ENCODE measurements around the gene DNAH14. TPM values are rescaled to one million over a fixed set of nuclear protein-coding genes. Genes with fewer than 3 reads are reported as not detected.

DNAH14 gene
- total RNA-seq, 1 donor, result 31.8 TPM

GRCh38 chr1:225119307-225119706, 189.8 kb downstream of the DNAH14 start:
- Histone ChIP-seq H3K27ac (ENCODE audit: low read depth, low read length) (no peak overlapping the region), H4K20me1 (ENCODE audit: insufficient read depth, low read length) (no peaks in the 10 kb centered on the region), H3K4me2 (ENCODE audit: insufficient read depth, low read length) (no peak overlapping the region), H3K9me3 (ENCODE audit: low read depth, low read length) (no peaks in the 10 kb centered on the region), H3K27me3 (ENCODE audit: insufficient read depth, low read length) (no peaks in the 10 kb centered on the region), H3K79me2 (ENCODE audit: insufficient read depth, low read length) (no peaks in the 10 kb centered on the region), H3K4me3 (ENCODE audit: insufficient read depth, low read length) (no peak overlapping the region), H2AFZ (ENCODE audit: low read length) (no peak overlapping the region), H3K36me3 (ENCODE audit: insufficient read depth, low read length) (no peaks in the 10 kb centered on the region), H3K4me1 (ENCODE audit: insufficient read depth, low read length) (no peaks in the 10 kb centered on the region)
- no peak for TF ChIP-seq CTCF (IDR thresholded peaks at IDR 0.05; ENCODE audit: extremely low read depth, low read depth, low read length)
- DNase-seq (ENCODE audit: insufficient read length, low spot score, missing footprints), result no peak

GRCh38 chr1:225121095-225121494, 191.6 kb downstream of the DNAH14 start:
- TF ChIP-seq CTCF (IDR thresholded peaks at IDR 0.05; ENCODE audit: extremely low read depth, low read depth, low read length), result no peak
- H3K27ac ChIP-seq (ENCODE audit: low read depth, low read length), result no peak overlapping the region
- no peaks in the 10 kb centered on the region for H3K9me3 ChIP-seq (ENCODE audit: low read depth, low read length)
- H3K79me2 ChIP-seq (ENCODE audit: insufficient read depth, low read length), result no peaks in the 10 kb centered on the region
- no peak overlapping the region for H3K4me2 ChIP-seq (ENCODE audit: insufficient read depth, low read length)
- H4K20me1 ChIP-seq (ENCODE audit: insufficient read depth, low read length), result no peaks in the 10 kb centered on the region
- no peak overlapping the region for H2AFZ ChIP-seq (ENCODE audit: low read length)
- no peaks in the 10 kb centered on the region for H3K4me1 ChIP-seq (ENCODE audit: insufficient read depth, low read length)
- H3K27me3 ChIP-seq (ENCODE audit: insufficient read depth, low read length), result no peaks in the 10 kb centered on the region
- H3K4me3 ChIP-seq (ENCODE audit: insufficient read depth, low read length), result no peak overlapping the region
- DNase-seq (ENCODE audit: insufficient read length, low spot score, missing footprints), result no peak
- no peaks in the 10 kb centered on the region for H3K36me3 ChIP-seq (ENCODE audit: insufficient read depth, low read length)

DNA sequence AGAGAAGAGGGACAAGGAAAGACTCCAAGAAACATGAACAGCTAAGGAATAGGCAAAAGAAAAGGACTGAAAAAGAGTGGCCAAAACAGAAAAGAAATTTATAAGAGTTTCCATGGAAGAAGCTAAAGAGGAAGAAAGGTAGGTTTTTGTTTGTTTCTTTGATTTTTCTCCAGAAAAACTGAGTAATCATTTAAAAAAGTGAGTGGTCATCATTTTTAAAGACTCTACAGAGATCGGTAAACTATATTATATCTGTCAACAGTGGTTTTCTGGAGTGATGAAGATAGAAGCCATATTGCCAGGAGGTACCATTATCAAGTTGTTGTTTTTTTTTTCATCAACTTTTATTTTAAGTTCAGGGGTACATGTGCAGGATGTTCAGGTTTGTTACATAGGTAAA, 202.4 kb downstream of the DNAH14 start:
- H3K4me1 ChIP-seq (ENCODE audit: insufficient read depth, low read length), result no peaks in the 10 kb centered on the region
- no peaks in the 10 kb centered on the region for H3K79me2 ChIP-seq (ENCODE audit: insufficient read depth, low read length)
- H3K4me2 ChIP-seq (ENCODE audit: insufficient read depth, low read length), result no peak overlapping the region
- no peak overlapping the region for H3K27ac ChIP-seq (ENCODE audit: low read depth, low read length)
- H2AFZ ChIP-seq (ENCODE audit: low read length), result no peak overlapping the region
- no peak overlapping the region for H3K4me3 ChIP-seq (ENCODE audit: insufficient read depth, low read length)
- no peaks in the 10 kb centered on the region for H3K36me3 ChIP-seq (ENCODE audit: insufficient read depth, low read length)
- no peaks in the 10 kb centered on the region for H3K27me3 ChIP-seq (ENCODE audit: insufficient read depth, low read length)
- H3K9me3 ChIP-seq (ENCODE audit: low read depth, low read length), result no peaks in the 10 kb centered on the region
- DNase-seq (ENCODE audit: insufficient read length, low spot score, missing footprints), result no peak
- no peaks in the 10 kb centered on the region for H4K20me1 ChIP-seq (ENCODE audit: insufficient read depth, low read length)
- no peak for TF ChIP-seq CTCF (IDR thresholded peaks at IDR 0.05; ENCODE audit: extremely low read depth, low read depth, low read length)

DNA sequence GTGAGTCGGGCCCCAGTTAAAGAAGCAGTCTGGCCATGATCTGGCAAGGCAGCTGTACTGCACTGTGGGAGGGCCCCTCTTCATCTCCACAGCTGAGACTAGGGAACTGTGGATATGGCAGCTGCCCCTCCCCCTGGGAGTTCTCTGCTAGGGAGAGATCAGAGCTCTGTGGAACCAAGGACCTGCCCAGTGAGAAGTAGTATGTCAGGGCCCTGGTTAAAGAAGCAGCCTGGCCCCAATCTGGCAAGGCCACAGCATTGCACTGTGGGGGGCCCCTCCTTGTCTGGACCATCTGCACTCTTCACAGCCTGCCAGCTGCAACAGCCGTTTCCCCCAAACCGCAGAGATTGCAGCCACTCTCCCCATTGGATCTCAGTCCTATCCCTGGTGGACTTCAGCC, 208.5 kb downstream of the DNAH14 start:
- Histone ChIP-seq H4K20me1 (ENCODE audit: insufficient read depth, low read length) (no peaks in the 10 kb centered on the region), H3K36me3 (ENCODE audit: insufficient read depth, low read length) (no peaks in the 10 kb centered on the region), H2AFZ (ENCODE audit: low read length) (no peak overlapping the region), H3K4me2 (ENCODE audit: insufficient read depth, low read length) (no peak overlapping the region), H3K4me3 (ENCODE audit: insufficient read depth, low read length) (no peak overlapping the region), H3K27me3 (ENCODE audit: insufficient read depth, low read length) (no peaks in the 10 kb centered on the region), H3K9me3 (ENCODE audit: low read depth, low read length) (no peaks in the 10 kb centered on the region), H3K4me1 (ENCODE audit: insufficient read depth, low read length) (no peaks in the 10 kb centered on the region), H3K79me2 (ENCODE audit: insufficient read depth, low read length) (no peaks in the 10 kb centered on the region), H3K27ac (ENCODE audit: low read depth, low read length) (no peak overlapping the region)
- no peak for TF ChIP-seq CTCF (IDR thresholded peaks at IDR 0.05; ENCODE audit: extremely low read depth, low read depth, low read length)
- DNase-seq (ENCODE audit: insufficient read length, low spot score, missing footprints), result no peak

All from osteoblast (primary cell).